NCI-H1694 treated with DMSO at 0.1 percent for 48 hours (cell line): ENCODE data around the gene TMED5.
"Not testable (repeated sequence)": the region's sequence is repeated elsewhere in the genome, so short reads cannot be mapped to it uniquely, and the experiment has no call there.

Source experiments
- DNase-seq: peaks from one replicate; lab custom pipeline; 2025; lab: John Stamatoyannopoulos, UW

TMED5 gene

DNA sequence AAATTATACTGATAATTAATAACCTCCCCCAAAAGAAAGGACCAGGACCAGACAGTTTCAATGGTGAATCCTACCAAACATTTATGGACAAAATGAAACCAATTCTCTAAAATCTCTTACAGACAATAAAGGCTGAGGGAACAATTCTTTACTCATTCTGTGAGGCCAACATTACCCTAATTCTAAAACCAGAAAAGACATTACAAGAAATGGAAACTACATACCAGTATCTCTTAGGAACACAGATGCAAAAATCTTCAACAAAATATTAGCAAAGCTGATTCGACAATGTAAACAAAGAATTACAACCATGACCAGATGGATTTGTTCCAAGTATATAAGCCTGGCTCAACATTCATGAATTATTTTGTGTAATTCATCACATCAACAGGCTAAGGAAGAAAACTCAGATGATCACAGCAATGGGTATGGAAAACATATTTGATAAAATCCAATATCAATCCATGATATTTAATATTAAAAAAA is 8.6 kb downstream of the TMED5 start:
- DNase-seq, result no peak

DNA sequence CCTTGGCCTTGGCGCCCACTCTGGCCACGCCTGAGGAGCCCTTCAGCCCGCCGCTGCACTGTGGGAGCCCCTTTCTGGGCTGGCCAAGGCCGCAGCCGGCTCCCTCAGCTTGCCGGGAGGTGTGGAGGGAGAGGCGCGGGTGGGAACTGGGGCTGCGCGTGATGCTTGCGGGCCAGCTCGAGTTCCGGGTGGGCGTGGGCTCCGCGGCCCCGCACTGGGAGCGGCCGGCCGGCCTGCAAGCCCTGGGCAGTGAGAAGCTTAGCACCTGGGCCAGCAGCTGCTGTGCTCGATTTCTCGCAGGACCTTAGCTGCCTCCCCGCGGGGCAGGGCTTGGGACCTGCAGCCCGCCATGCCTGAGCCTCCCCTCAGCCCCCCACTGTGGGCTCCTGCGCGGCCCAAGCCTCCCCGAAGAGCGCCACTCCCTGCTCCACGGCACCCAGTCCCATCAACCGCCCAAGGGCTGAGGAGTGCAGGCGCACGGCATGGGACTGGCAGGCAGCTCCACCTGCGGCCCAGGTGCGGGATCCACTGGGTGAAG is 10.0 kb downstream of the TMED5 start:
- DNase-seq, result not testable (repeated sequence)

DNA sequence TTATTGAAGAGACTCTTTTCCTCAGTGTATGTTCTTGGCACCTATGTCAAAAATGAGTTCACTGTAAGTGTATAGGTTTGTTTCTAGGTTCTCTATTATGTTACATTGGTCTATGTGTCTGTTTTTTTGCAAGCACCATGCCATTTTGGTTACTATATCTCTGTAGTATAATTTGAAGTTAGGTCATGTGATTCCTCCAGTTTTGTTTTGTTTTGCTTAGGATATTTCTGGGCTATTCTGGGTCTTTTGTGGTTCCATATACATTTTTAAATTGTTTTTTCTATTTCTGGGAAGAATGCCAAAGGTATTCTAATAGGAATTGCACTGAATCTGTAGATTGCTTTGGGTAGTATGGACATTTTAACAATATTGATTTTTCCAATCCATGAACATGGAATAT is 13.2 kb downstream of the TMED5 start:
- DNase-seq, result no peak

DNA sequence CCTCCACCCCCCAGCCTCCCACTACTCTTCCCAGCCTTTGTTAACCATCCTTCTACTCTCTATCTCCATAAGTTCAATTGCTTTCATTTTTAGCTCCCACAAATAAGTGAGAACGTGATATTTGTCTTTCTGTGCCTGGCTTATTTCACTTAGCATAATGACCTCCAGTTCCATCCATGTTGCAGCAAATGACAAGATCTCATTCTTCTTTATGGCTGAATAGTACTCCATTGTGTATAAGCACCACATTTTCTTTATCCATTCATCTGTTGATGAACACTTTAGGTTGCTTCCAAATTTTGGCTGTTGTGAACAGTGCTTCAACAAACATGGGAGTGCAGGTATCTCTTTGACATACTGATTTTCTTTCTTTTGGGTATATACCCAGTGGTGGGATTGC is 14.3 kb downstream of the TMED5 start:
- DNase-seq, result not testable (repeated sequence)

DNA sequence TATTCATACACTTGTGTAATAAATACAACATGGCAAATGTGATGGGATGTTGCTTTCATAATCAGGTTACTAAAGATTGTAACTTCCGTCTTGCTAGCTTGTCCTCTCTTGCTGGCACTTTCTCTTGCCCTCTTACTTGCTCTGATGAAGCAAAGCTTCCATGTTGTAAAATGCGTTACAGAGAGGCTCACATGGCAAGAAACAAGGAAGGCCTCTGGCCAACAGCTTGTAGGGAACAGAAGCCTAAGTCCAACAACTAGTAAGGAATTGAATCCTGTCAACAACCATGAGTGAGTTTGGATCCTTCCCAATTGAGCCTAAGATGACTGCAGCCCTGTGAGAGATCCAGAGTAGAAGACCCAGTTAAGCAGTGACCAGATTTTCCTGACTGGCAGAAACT is 15.4 kb downstream of the TMED5 start:
- DNase-seq, result no peak

DNA sequence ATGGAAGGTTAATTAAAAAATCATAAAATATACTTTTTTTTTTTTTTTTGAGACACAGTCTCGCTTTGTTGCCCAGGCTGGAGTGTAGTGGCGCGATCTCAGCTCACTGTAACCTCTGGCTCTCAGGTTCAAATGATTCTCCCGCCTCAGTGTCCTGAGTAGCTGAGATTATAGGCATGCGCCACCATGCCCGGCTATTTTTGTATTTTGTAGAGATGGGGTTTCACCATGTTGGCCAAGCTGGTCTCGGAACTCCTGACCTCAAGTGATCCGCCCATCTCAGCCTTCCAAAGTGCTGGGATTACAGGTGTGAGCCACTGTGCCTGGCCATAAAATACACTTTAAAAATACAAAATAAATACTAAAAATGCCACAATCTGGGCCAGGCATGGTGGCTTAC is 16.9 kb downstream of the TMED5 start:
- not testable (repeated sequence) for DNase-seq

DNA sequence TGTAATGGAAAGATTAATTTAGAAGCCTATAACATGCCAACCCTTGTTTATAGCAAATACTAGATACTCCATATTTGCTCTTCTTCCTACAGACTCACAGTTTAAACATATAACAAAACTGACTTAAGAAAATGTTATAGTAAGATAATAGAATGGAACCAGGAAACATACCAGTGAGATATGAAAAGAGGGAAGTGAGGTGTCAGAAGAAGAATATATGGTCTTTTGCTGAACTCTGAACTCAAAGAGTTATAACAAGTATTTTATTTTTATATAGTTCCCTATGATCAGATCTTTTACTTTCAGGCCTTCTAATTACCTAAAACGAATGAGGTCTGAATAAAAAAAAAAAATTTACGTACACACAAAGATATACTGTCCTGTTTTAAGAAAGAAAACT is 20.9 kb downstream of the TMED5 start:
- DNase-seq, result no peak

DNA sequence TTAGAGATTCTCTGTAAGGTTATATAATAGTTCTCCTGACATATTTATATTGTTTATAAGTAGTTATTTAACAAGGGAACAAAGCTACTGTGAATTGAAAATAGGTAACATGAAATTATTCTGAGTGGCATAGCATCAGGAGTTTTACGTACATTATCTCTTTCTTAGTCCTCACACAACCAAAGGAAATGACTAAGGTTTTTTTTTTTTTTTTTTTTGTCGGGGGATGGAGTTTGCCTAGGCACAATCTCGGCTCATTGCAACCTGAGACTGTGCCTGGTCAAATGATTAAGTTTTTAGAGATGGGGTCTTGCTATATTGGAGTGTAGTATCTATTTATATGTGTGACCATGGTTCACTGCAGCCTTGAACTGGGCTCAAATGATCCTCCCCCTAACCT is 24.9 kb downstream of the TMED5 start:
- DNase-seq, result no peak

DNA sequence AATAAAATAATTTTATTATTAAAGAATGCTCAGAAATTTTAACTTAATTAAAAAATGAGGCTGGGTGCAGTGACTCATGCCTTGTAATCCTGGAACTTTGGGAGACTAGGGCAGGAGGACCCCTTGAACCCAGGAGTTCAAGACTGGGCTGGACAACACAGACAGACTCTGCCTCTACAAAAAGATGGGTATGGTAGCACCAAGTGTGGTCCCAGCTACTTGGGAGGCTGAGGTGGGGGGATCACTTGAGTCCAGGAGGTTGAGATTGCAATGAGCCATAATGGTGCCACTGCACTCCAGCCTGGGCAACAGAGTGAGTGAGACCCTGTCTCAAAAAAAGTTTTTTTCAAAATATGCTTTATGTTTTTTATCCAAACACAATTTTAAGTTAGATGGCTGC is 25.3 kb downstream of the TMED5 start:
- no peak for DNase-seq

DNA sequence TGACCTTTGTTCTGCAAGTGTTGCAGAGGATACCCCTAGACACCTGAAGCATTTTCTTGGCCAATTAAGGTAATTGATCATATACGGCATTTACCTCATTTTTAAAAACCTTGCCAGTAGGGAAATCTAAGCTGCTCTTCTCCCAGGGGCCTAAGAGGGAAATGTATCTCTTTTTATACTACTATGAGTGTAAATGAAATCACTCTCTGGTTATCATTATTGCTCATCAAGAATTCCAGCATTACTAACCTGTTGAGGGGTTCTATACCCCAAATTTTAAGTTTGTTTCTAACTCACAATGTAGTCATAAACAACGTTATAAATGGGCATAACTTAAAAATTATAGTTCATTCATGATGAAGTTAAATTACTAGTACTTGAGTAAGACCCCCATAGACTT is 27.4 kb downstream of the TMED5 start:
- DNase-seq, result no peak

DNA sequence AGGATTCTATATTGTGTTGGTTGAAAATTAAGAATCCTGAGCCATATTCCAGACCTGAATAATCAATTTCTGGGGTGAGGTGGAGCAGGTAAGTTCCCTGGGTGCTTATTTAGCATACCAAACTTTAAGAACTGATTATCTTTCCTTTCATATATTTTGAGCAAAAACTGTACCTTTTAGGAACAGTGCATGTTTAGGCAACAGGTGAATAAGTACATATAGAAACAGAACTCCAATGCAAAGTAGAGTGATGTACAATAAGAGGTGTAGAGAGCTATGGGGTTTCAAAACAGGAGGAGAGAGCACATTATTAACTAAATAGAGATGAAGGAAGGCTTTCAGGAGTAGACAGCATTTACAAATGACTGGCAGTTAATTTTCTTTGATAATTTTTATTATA is 28.7 kb downstream of the TMED5 start:
- no peak for DNase-seq

DNA sequence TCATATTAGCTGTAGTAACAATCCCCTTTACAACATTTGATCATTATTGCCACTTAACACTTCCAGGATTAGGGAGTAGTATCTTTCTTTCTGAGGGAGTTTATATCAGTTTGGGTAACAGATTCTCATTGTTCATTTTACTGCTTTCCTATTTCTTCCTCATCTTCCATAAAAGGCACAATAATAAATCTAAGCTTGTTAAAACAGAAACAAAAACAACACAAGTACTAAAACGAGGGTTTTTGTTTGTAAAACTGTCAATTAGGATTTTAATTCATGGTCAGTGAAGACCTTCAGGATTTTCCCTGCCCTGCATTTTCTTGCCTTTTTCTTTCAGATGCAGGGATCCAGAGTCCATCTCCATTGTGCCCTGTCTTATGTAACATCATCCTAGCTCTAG is 29.5 kb downstream of the TMED5 start:
- no peak for DNase-seq

DNA sequence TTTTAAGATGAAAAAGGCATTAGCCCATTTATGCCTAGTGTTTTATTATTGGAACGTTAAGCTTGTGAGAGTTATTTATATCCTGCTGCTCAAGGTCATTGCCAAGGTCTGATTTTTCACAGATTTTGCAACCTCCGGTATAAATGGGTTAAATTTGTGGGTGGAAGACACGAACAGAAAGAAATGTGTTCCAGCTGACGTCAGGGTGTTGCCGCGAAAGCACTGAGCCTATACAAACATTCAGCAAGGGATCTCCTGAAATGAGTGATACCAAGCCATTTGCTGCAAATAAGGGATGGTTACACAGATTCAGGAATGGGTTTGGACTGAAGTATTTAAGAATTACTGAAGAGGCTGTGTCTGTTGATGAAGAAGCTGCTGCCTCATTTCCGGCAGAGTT is 32.2 kb downstream of the TMED5 start:
- DNase-seq, result no peak

DNA sequence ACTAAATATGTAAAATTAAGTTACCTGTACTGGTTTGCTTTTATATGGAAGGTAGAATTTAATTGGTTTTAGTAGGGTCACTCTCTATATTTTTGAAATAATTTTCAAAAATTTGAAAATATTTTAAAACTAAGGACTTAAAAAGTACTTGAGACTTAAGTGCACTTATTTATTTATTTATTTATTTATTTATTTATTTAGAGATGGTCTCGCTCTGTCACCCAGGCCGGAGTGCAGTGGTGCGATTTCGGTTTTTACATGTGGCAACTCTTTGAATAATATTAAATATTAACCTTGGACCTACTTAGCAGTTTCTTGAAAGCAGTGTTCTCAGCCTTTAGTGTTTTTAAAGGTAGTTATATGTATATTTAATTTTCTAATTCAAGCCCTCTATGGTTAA is 36.4 kb downstream of the TMED5 start:
- DNase-seq, result no peak

DNA sequence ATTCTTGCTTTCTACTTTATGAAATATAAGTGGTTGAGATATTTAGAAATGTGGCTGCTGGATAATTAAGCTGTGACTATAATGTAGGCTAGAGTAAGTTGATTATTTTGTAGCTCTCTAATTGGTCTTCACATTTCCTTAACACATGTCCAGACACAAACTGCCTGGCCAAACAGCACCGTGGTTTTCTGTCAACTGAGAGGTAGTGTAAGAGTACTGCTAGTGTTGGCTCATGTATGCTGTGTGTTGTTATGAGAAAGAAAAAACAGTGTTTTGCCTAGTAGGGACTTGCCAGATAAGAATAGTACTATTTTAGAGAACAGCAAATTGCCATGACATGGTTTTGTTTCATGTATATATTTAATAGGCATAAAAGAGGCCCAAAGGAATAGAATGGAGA is 37.1 kb downstream of the TMED5 start:
- no peak for DNase-seq

DNA sequence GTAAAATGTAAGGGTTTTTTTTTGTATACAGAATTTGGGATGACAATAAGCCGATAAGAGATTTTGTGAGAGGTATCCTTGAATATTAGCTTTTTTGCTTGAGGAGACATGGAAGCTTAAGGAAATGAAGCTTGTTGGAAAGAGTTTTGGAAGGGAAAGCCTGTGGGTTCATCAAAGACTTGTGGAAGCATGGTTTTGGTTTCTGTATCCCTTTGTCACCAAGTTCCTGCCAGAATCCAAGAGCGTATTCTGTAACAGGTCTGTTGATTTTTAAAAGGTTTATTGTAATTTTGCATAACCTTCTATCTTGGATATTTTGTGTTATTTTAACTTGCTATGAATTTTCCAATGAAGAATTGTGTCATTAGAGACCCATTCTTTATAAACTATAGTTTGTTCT is 38.1 kb downstream of the TMED5 start:
- no peak for DNase-seq

DNA sequence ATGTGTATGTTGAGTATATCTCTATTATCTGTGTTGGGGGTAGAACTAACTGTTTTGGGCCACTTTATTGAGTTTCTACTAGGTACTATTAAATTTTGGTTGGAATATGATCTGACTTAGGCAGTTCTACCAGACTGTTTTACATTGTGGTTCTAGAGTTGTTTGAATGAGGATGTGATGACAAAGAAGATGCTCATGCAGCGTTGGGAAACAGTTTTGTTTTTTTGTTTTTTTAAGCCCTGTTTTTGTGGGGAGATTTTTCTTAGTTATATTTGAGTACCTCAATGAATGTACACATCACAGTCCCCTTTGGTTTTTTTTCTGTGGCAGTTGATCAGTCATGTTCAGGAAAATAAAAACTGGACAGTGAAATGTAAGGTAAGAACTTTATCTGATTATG is 40.1 kb downstream of the TMED5 start:
- DNase-seq, result no peak

DNA sequence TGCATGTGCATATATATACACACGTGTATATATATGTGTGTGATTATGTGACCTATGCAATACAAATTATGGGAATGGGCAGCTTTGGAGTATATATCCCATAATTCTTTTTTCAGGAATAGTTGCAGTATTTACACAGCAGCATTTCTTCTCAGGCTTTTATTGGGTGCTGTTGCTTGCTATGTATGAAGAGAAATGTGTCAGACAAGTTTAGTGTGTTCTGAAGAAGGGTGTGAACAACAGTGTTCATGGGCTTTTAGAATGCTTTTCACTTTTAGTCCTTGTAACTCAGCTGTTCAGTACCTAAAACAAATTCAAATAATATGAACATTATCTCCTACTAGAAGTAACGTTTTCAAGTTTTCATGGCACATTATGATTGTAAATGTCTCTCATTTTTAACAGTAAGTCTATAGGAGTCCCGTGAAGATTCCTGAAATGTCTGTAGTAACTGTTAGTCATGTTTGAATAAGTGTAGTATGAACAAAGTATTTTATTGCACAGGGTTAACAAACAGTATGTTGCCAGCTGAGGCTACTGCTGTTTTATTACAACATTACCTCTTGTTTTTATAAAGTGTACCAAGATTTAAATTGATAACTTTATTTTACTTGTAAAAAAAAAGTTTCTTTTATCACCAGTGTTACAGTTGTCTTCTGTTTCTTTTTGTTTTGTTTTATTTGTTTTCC is 42.5 kb downstream of the TMED5 start:
- DNase-seq, result no peak

DNA sequence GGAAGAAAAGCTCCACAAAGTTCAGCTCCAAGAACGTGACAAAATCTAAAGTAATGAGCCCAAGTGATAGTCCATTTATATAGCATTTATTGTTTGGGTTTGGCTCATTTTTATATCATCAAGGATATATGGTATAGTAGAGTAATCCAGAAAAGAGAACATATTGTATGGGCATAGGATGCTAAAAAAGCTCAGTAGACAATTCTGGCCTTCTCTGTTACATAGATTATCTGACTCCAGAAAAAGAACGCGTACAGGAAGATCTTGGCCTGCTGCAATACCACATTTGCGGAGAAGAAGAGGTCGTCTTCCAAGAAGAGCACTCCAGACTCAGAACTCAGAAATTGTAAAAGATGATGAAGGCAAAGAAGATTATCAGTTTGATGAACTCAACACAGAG is 43.8 kb downstream of the TMED5 start:
- no peak for DNase-seq

DNA sequence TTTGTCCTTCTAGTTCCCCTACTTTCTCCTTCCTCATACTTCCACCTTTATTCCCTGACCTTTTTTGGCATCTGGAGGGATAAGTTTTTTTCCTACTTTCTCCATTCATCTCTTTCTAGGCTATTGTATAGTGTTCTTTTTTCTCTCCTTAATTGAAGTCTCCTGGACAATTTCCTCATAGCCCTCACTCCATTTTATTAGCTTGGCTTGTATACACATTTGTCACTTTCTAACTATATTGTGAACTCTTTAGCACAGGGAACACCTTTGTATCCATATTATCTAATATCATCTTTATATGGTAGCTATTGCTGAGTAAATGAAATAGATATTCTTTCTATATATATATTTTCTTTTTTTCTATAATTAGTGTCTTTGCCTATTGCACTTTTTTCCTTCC is 47.6 kb downstream of the TMED5 start:
- no peak for DNase-seq

DNA sequence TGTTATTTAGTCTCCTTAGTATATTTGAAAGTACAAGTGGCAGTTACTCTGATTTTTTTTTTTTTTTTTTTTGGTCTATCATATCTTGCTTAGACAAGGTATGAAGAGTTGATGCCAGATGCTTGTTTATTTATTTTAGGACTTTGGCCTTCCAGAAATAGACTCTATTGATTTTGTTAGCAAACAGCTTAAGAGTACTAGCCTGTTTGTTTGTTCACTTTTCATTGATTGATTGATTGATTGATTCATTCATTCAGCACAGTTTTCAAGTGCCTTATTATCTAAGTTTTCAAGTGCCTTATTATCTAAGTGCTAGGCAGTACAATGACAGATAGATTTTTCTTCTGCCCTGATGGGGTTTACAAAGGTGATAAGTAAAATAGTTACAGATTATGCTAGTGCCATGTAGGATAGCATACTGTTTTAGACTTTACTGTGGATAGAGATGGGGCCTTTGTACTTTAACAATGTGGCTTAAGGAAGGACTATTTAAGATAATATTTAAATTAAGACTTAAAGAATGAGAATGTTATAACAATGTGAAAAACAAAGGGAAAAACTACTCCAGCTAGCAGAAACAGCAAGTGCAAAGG is 50.6 kb downstream of the TMED5 start:
- DNase-seq, result no peak

DNA sequence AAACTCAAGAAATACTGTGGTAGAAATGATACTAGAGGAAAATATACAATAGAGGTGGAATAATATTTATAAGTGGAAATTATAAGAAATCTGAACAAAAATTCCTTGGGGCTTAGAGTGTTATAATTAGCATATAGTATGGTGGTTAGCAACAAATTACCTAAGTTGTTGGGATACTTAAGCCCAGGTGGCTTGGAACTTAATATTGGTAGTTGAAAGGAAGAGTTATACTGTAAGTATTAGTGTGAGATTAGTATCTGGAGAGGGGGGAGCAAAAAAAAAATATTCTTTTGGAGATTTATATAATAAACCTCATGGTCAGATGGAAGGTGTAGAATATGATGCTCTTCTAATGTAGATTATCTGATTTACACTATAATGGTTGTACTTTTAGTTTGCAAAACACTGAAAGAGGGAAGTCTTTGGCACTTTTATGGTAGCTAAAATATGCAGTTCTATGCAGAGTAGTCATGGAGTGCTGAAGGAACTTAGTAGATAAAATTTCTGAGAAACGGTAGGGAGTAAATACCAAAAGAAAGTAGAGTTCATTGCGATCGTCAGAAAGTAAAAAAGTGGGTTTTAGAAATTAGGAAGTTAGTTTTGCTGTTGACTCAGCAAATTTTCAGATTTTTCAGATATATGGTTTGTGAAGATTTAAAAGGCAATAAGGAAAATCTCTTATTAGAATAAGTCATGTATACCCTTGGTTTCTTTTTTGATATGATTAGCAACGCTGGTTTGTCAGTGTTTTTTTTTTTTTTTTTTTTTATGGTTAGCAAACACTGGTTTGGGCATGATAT is 55.5 kb downstream of the TMED5 start:
- no peak for DNase-seq

DNA sequence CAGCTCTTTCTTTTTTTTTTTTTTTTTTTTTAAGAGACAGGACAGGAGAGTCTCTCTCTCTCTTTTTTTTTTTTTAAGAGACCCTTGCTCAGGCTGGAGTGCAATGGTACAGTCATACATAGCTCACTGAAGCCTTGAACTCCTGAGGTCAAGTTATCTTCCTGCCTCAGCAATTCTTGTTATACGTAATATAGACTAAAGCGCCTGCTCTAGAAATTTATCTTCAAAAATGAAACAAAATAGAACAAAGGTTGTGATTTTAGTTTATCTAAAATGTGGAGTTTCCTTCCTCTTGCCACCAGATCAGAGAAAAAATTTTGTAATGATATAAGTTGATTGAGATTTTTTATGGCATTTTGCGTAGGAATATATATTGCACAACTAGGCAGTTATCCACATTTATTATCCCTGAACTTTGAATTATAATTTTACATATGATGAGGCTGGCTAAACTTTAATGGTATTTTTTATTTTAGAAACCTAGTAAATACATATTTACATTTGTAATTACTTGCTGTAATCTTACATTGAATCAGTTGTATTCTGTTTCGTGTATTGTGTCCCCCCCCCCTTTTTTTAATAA is 56.9 kb downstream of the TMED5 start:
- no peak for DNase-seq
